Fibroblast of the aortic adventitia (primary cell): ENCODE results near the gene BEAN1. TPM values are rescaled to one million over a fixed set of nuclear protein-coding genes. Genes with fewer than 3 reads are reported as not detected.

ENCODE experiments used
- DNase-seq: peaks from one replicate; pipeline ENCODE4 v3.0.0-alpha.2; 2010; ENCODE audit warnings: low read depth
- H3K4me3 ChIP-seq: 2 replicates; pipeline ENCODE4 v1.5.1; 2011; ENCODE audit warnings: low read depth, mild to moderate bottlenecking, control low read depth, low read length, moderate library complexity
- CTCF ChIP-seq: IDR thresholded peaks from 2 replicates; pipeline ENCODE4 v1.5.1; 2011; ENCODE audit warnings: mild to moderate bottlenecking, low read length, control low read depth, inconsistent platforms; ENCODE audit not compliant: insufficient read depth
- total RNA-seq: library from RNA; depleted of rRNA; stranded (reverse); fragments of >200 nt; gene quantifications from 2 replicates; pipeline ENCODE4 v1.2.3, GENCODE V29; 2012; ENCODE audit warnings: low replicate concordance

BEAN1 gene
- total RNA-seq, 1 donor, result 0.09 TPM

DNA sequence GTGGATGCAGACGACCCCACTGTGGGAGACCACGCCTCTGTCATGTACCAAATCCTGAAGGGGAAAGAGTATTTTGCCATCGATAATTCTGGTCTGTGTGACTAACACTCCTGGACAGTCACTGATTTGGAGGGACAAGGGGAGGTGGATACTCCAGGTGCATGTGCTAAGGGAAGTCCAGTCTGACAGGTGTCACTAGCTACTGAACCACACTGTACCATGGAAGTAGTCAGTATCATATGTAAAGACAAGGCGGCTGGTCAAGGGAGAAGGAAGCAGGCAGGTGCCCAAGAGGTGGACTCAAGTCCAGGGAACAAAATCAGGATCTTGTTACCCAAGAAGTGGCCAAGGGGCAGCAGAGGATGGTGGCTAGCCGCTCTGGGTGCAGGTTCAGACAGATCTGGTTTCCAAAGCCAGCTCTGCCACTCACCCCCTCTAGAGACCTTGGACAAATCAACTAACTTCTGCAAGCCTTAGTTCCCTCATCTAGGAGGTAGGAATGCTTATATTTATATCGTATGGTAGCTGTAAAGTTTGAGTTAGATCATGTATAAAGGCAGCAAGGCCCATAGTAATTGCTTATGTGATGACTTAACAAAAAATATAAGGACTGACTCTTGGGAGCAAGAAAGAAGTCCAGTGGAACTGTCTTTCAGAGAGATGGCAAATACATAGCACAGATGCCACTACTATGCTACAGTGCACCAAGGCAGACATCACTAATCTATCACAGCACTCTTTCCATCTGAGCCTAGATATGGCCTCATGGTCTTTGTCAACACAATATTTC, 38.5 kb upstream of the BEAN1 start:
- no peak for TF ChIP-seq CTCF
- no peak for DNase-seq
- H3K4me3 ChIP-seq, result no peak overlapping the region

DNA sequence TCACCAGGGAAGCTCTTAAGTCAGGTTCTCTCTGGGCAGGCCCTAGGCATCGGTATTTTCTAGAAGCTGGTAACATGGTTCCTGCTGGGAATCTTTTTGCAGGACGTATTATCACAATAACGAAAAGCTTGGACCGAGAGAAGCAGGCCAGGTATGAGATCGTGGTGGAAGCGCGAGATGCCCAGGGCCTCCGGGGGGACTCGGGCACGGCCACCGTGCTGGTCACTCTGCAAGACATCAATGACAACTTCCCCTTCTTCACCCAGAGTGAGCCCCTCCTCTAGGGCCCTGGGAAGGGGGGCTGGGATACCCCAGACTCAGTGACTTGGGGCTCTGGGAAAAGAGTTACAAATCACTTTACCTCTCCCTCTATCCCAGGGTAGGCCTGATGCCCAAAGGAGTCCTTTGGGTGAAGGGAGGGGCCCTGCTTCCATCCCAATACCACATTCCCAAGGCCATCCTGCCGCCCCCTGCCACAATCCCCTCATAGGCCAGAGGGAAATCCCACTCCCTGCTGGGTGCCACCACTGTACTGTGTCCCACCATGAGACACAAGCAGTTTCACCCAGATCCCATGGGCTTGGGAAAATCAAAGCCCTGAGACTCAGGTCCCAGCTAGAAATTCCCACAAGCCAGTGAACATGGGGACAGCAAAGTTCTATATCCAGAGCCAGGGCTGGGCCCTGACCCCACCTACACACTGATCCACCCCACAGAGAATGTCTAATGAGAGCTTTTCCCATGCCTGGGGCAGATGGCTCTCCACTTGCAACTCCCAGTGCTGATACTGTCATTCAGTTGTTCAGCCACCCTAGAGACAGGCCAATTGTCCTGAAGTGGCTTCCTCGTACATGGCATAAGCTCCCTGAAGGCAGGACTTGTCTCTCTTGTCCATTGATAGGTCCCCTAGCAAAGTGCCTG, 37.6 kb upstream of the BEAN1 start:
- DNase-seq, result no peak
- TF ChIP-seq CTCF, result no peak
- no peak overlapping the region for H3K4me3 ChIP-seq

GRCh38 chr16:66390346-66391108, 36.6 kb upstream of the BEAN1 start:
- DNase-seq, result no peak
- no peak for TF ChIP-seq CTCF

GRCh38 chr16:66391726-66392670, 35.1 kb upstream of the BEAN1 start:
- TF ChIP-seq CTCF, result no peak
- no peak for DNase-seq
- H3K4me3 ChIP-seq, result no peak overlapping the region

More at GRCh38 chr16:66390346-66391108, 36.6 kb upstream of the BEAN1 start:
- H3K4me3 ChIP-seq, result no peak overlapping the region

DNA sequence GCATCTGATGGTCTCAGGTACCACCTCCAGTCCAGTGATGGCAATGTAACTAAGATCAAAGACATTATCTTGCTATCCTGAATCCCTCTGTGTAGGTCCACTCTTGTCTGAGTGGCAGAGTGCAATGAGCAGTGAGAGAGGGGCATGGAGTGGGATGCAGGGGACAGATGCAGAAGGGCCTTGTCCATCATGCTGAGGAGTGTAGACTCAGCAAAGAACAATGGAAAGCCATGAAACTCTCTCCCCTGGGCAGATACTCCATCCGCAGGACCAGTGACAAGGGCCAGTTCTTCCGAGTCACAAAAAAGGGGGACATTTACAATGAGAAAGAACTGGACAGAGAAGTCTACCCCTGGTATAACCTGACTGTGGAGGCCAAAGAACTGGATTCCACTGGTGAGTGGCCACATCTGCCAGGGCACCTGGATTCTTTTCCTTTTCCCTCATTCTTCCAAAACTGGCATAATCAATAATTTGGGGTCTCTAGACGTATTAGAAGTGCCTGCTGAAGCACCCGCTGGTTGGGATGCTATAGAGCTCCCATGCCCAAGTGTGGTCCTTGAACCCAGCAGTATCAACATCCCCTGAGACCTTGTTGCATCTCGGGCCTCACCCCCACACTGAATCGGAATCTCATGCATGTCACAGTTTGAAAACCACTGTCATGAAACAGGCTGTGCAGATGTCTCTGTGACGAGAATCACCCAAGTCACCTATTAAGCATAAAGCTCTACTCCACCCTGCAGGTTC, 31.1 kb upstream of the BEAN1 start:
- no peak overlapping the region for H3K4me3 ChIP-seq
- DNase-seq, result no peak
- TF ChIP-seq CTCF, result no peak
